Measurements from ENCODE around the gene ACOT7.

Gene ACOT7

GRCh38 chr1:6285336-6285735 is 108.2 kb downstream of the ACOT7 start:
- no peak for DNase-seq (ENCODE audit: low spot score)

- no peak for DNase-seq (ENCODE audit: low spot score)
These were observed 110.8 kb downstream of the ACOT7 start for GRCh38 chr1:6282577-6283270.

GRCh38 chr1:6281511-6282402 is 111.8 kb downstream of the ACOT7 start:
- DNase-seq (ENCODE audit: low spot score): no peak

- DNase-seq (ENCODE audit: low spot score): no peak
These were observed 112.7 kb downstream of the ACOT7 start for GRCh38 chr1:6280761-6281451.

- DNase-seq (ENCODE audit: low spot score): no peak
These were observed 113.8 kb downstream of the ACOT7 start for GRCh38 chr1:6279613-6280383.

- DNase-seq (ENCODE audit: low spot score): no peak
These were observed 114.5 kb downstream of the ACOT7 start for GRCh38 chr1:6279066-6279465.

GRCh38 chr1:6278263-6278662 is 115.3 kb downstream of the ACOT7 start:
- DNase-seq (ENCODE audit: low spot score): no peak

DNA sequence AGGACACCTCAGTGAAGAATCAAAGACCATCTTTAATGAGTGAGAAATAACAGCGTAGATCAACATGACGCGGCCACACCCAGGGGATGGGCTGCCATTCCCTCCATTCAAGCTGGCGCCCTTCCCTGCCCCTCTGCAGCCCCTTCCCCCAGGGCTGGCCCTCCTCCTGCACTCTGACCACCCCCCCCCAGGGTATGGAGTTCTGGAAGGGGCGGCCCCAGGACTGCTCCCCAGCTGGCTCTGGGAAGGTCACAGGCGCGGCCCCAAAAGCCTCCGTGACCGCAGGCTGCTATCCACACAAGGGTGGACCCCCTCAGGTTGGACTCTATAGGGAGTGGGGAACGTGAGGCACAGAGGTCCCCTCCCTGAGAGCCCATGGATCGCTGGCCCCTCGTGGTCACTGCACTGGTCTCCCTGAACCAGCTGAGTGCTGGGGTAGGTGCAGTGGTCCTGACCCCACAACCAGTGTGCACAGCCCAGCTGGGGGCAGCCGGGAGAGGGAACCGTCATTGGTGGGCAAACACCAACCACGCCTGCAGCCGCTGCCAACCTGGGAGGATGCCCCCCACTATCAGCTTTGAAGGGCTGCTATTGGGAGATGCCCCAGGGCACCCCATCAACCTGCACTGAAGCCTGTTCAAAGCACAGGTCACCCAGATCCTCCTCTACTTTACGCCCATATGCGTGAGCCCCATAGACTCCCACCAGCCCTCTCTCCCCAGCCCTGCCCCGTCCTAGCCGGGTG is 116.6 kb downstream of the ACOT7 start:
- no peak for DNase-seq (ENCODE audit: low spot score)

DNA sequence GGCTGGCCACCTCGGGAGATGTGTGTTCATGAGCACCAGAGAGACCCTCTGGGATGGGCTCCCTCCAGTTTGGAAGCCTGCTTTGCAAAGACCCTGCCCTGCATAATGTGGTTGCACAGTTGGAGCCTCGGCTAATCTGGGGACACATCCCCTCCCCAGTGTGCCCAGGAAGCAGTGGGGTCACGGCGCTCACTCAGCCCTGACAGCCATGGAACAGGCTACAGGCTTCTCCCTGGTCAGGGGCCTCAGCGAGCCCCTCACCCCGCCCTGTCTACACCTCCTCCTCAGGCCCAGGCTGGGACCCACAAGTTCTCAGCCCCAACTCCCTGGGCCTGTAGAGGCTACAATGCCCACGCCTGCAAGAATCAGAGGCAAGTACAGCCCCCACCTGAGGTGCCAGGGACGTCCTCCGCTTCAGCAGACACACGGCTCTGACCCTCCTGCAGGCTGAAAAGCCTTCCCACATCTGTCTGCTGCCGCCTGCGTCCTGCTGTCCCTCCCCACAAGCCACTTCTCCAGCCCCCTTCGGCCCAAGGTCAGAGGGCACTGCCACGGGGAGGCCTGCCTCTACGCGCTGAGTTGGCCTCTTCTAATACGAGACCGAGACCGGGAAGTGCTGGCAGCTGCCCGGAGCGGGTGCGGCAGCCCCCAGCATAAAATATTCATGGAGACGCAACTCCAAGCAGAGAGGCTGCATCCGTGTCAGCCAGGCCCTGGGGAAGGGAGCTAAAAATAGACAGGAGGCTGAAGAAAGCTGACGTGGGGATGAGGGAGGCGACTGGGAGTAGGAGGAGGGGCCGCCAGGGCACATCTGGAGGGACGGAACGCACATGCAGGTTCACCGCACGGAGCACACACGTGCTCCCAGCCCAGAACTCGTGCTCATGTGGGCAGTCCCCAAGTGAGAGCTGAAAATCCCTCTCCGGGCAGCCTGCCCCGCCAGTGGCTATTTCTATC is 117.5 kb downstream of the ACOT7 start:
- no peak for DNase-seq (ENCODE audit: low spot score)

- no peak for DNase-seq (ENCODE audit: low spot score)
These were observed 118.9 kb downstream of the ACOT7 start for GRCh38 chr1:6274622-6275139.

DNA sequence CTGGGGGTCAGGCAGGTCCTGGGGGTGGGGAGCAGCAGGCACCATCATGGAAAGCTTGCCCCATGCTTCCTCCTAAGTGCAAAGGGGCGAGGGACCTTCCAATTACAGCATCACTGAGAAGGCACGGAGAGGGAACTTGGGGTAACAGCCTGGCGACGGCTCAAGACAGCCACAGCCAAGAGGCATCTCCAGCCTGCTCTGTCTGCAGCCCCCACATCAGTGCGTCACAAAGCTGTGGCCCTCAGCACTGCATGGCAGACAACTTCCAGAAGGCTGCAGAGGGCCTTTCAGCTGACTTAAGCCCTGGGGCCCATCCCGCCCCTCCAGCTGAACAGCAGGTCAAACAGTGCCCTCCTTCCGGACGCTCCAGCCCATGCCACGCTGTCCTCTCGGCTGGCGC is 119.5 kb downstream of the ACOT7 start:
- no peak for DNase-seq (ENCODE audit: low spot score)

- no peak for DNase-seq (ENCODE audit: low spot score)
These were observed 120.1 kb downstream of the ACOT7 start for GRCh38 chr1:6273380-6273891.

GRCh38 chr1:6272868-6273267 is 120.7 kb downstream of the ACOT7 start:
- no peak for DNase-seq (ENCODE audit: low spot score)

DNA sequence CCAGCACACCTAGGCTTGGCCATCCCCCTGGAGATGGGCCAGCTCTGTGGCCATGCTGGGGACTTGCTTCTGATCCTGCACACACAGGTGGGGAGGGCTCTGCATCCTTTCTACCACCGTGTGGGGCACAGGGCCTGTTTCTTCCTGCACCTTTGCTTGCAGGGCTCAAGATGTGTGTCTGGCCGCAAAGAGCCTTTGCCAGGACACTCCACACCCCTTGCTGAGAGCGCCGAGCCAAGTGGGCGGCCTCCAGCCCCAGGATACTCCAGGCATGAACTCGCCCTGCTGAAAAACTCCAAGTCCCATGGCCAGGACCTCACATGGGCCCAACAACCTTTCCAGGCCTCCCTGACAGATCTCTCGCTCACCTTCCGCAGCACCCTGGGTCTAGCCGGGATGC is 121.1 kb downstream of the ACOT7 start:
- no peak for DNase-seq (ENCODE audit: low spot score)

DNA sequence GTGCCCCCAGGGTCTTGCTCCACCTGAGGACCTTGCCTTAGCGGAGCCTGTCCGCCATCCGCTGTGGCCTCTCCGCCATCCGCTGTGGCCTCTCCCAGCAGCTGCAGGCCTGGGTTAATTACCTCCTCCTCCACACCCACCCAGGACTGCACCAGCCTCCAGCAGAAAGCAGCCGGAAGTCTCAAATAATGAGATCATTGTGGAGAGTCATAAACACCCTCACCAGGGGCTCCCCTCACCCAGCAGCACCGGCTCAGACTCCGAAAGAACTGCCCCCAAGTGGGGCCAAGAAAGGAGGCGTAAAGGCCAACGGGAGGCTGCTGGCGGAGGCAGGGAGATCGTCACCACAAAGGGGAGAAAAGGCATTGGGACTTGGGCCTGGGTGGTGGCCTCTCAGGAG is 122.0 kb downstream of the ACOT7 start:
- no peak for DNase-seq (ENCODE audit: low spot score)

DNA sequence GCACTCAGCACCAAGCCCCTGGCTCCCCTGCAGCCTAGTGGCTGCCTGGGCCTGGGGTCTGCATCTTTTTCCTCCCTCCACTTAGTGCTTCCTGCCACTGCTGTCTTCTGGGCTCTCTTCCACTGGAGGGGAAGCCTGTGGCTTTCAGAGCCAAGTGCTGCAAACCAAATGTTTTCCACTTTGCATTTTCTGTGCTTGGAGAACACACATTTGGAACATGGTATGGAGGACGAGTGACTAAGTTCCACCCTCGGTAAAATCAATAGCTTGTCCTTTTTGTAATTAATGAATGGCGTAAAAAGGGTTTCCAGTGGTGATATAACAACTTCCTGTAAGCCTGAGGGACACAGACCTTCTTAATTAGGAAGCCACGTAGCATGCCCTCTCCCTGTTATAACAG is 122.6 kb downstream of the ACOT7 start:
- no peak for DNase-seq (ENCODE audit: low spot score)

- no peak for DNase-seq (ENCODE audit: low spot score)
These were observed 123.2 kb downstream of the ACOT7 start for GRCh38 chr1:6270401-6270800.

- DNase-seq (ENCODE audit: low spot score): no peak
These were observed 123.7 kb downstream of the ACOT7 start for GRCh38 chr1:6269720-6270400.

GRCh38 chr1:6269296-6269695 is 124.3 kb downstream of the ACOT7 start:
- DNase-seq (ENCODE audit: low spot score): no peak
